CD4-positive, alpha-beta T cell (primary cell): ENCODE data around the gene VASN. TPM values are rescaled to one million over a fixed set of nuclear protein-coding genes. Genes with fewer than 3 reads are reported as not detected.
A peak's percentile ranks its signal among the peaks of the same experiment; 100 is the strongest.

Experiments
- ATAC-seq: fragments of 200-7000 bp; cut with Tn5 transposase; one replicate; pipeline ENCODE4 v1.10.0; 2022; ENCODE audit warnings: mild to moderate bottlenecking; ENCODE audit not compliant: poor library complexity
- CTCF ChIA-PET: fragments of 350-600 bp; sonication (Branson Sonifier 250); formaldehyde crosslinking; loops from one replicate; lab custom pipeline; 2021; ENCODE audit warnings: antibody characterized with exemption, inconsistent platforms; lab: Charles Lee
- POLR2A ChIA-PET: fragments of 350-600 bp; sonication (Branson Sonifier 250); formaldehyde crosslinking; loops from one replicate; lab custom pipeline; 2021; ENCODE audit warnings: antibody characterized with exemption, inconsistent platforms; lab: Charles Lee
- DNase-seq, 14 experiments: peaks; one replicate each; pipeline ENCODE4 v3.0.0-alpha.2; 2013 to 2020; ENCODE audit warnings: mixed read lengths in 2 of 14
- H3K27ac ChIP-seq, 2 donors: one replicate each; pipeline versions ENCODE4 v1.5.1 to v1.7.0; 2013; ENCODE audit warnings: low read length in 2 of 2, low read depth in 1 of 2, mild to moderate bottlenecking in 1 of 2
- H3K27me3 ChIP-seq, 2 experiments: 1 replicate in 1 of 2; 2 replicates in 1 of 2; pipeline versions ENCODE4 v1.6.1 to v1.7.0; 2013; ENCODE audit warnings: low read length in 2 of 2, control low read depth in 1 of 2, mild to moderate bottlenecking in 1 of 2, moderate library complexity in 1 of 2; ENCODE audit not compliant: insufficient read depth in 2 of 2, control insufficient read depth in 1 of 2
- H3K36me3 ChIP-seq: one replicate; pipeline ENCODE4 v1.6.1; 2013; ENCODE audit warnings: low read length, control low read depth; ENCODE audit not compliant: insufficient read depth
- H3K4me1 ChIP-seq: one replicate; pipeline ENCODE4 v1.6.1; 2013; ENCODE audit warnings: low read length, control low read depth; ENCODE audit not compliant: insufficient read depth
- H3K4me3 ChIP-seq: one replicate; pipeline ENCODE4 v1.5.1; 2013; ENCODE audit warnings: mild to moderate bottlenecking, low read length, moderate library complexity
- H3K9me3 ChIP-seq, 2 experiments: 1 replicate in 1 of 2; 2 replicates in 1 of 2; pipeline versions ENCODE4 v1.6.1 to v1.7.0; 2013; ENCODE audit warnings: low read length in 2 of 2, mild to moderate bottlenecking in 2 of 2, control low read depth in 1 of 2, moderate library complexity in 1 of 2; ENCODE audit not compliant: control insufficient read depth in 1 of 2, insufficient read depth in 1 of 2
- H3K27ac Mint-ChIP-seq: one replicate; pipeline ENCODE4 v1.8.0; 2020; ENCODE audit warnings: mixed read lengths
- H3K27me3 Mint-ChIP-seq: one replicate; pipeline ENCODE4 v1.8.0; 2021; ENCODE audit warnings: mixed read lengths
- H3K36me3 Mint-ChIP-seq: one replicate; pipeline ENCODE4 v1.8.0; 2021; ENCODE audit warnings: low read depth, mixed read lengths
- H3K4me1 Mint-ChIP-seq: one replicate; pipeline ENCODE4 v1.8.0; 2021; ENCODE audit warnings: low read depth, mixed read lengths
- H3K4me3 Mint-ChIP-seq: one replicate; pipeline ENCODE4 v1.8.0; 2020; ENCODE audit warnings: mild to moderate bottlenecking, mixed read lengths
- H3K9me3 Mint-ChIP-seq: one replicate; pipeline ENCODE4 v1.8.0; 2020; ENCODE audit warnings: mixed read lengths
- CTCF ChIP-seq: fragments of 200-600 bp; IDR thresholded peaks from one replicate; pipeline ENCODE4 v1.8.0; 2022; ENCODE audit warnings: antibody characterized with exemption, mild to moderate bottlenecking
- intact Hi-C, 2 experiments: fragments of 100-400 bp; cut with DNase I in 1 of 2; cut with micrococcal nuclease in 1 of 2; formaldehyde crosslinking; loops; one replicate each; pipeline versions ENCODE4 v1.15.1 to v1.9.0; 2023 to 2025; cut with DNase I, micrococcal nuclease
- total RNA-seq, 174 experiments: library from RNA in 2 of 174; stranded (reverse) in 2 of 174; gene quantifications; one replicate each; pipeline ENCODE4 v1.2.3 and lab custom pipeline; 2021 to 2026

The VASN gene
- total RNA-seq, 2 experiments from 2014 or later: 0.70 to 0.77 TPM

- Histone ChIP-seq H3K36me3 (no peaks in the 10 kb centered on the region), H3K27me3 (peaks cover 4 to 9% of the 10 kb centered on the region in 2 experiments), H3K4me3 (peak overlapping the region; percentile 38), H3K27ac (no peak overlapping the region), H3K9me3 (no peaks in the 10 kb centered on the region), H3K4me1 (peaks cover 19% of the 10 kb centered on the region)
- peak in 2 of 14 experiments; percentile 16 to 18 for DNase-seq
- Mint-ChIP-seq H3K27ac (no peak overlapping the region), H3K4me1 (no peaks in the 10 kb centered on the region), H3K4me3 (peak overlapping the region; percentile 30), H3K9me3 (no peaks in the 10 kb centered on the region), H3K27me3 (no peaks in the 10 kb centered on the region), H3K36me3 (no peaks in the 10 kb centered on the region)
- ChIA-PET CTCF (interaction anchor here (0.9 to 1.7 kb wide), 7 partner anchors 10 to 73 kb away, joined by 3 to 12 read pairs (median 5); partner anchors contain the start of gene TFAP4), POLR2A (interaction anchor here (0.9 to 2.2 kb wide), 5 partner anchors 12 to 74 kb away, joined by 3 to 9 read pairs (median 5); no protein-coding TSS in a partner anchor)
- no peak for TF ChIP-seq CTCF
- peak; percentile 19 for ATAC-seq
- intact Hi-C loops: loop anchor here in 1 of 2 experiments (2.0 kb wide), 2 partner anchors 19 to 127 kb away; no protein-coding TSS in a partner anchor
Measured at GRCh38 chr16:4327386-4328045, 44.1 kb upstream of the VASN start.

- peak; percentile 36 for TF ChIP-seq CTCF
- H3K27me3 ChIP-seq: peaks cover 4 to 9% of the 10 kb centered on the region in 2 experiments
- Mint-ChIP-seq H3K36me3 (no peaks in the 10 kb centered on the region), H3K4me1 (no peaks in the 10 kb centered on the region), H3K9me3 (no peaks in the 10 kb centered on the region), H3K27me3 (no peaks in the 10 kb centered on the region), H3K27ac (no peak overlapping the region), H3K4me3 (peak overlapping the region; percentile 67)
- DNase-seq (peak; percentile 21 to 78 (median 54)), ATAC-seq (peak; percentile 84)
- H3K4me3 ChIP-seq: peak overlapping the region; percentile 38
- ChIA-PET POLR2A (interaction anchor here (0.7 to 2.2 kb wide), 6 partner anchors 13 to 75 kb away, joined by 3 to 9 read pairs (median 4); no protein-coding TSS in a partner anchor), CTCF (interaction anchor here (0.9 to 1.7 kb wide), 7 partner anchors 11 to 74 kb away, joined by 3 to 12 read pairs (median 5); partner anchors contain the start of gene TFAP4)
- intact Hi-C loops: loop anchor here in 1 of 2 experiments (2.0 kb wide), 2 partner anchors 19 to 127 kb away; no protein-coding TSS in a partner anchor
- no peak overlapping the region for H3K27ac ChIP-seq
- H3K4me1 ChIP-seq: peaks cover 19% of the 10 kb centered on the region
- no peaks in the 10 kb centered on the region for H3K9me3 ChIP-seq
- no peaks in the 10 kb centered on the region for H3K36me3 ChIP-seq
Measured at GRCh38 chr16:4328046-4328781, 43.4 kb upstream of the VASN start.
